HEK293T (cell line): ENCODE data around the gene CPED1.

Experiments used
- ARNT ChIP-seq: fragments of 450-650 bp; IDR thresholded peaks from 2 replicates; pipeline ENCODE4 v1.6.1; 2017; ENCODE audit warnings: mild to moderate bottlenecking
- BHLHE40 ChIP-seq: fragments of 450-650 bp; IDR thresholded peaks from 2 replicates; pipeline ENCODE4 v1.6.1; 2016; ENCODE audit warnings: mild to moderate bottlenecking, moderate library complexity, borderline replicate concordance
- ELF4 ChIP-seq: fragments of 450-650 bp; IDR thresholded peaks from 2 replicates; pipeline ENCODE4 v1.6.1; 2017; ENCODE audit warnings: antibody characterized with exemption
- FOXM1 ChIP-seq: fragments of 450-650 bp; IDR thresholded peaks from 2 replicates; pipeline ENCODE4 v1.6.1; 2017; ENCODE audit warnings: mild to moderate bottlenecking, borderline replicate concordance
- LEF1 ChIP-seq: fragments of 450-650 bp; IDR thresholded peaks from 2 replicates; pipeline ENCODE4 v1.6.1; 2017; ENCODE audit warnings: mild to moderate bottlenecking, borderline replicate concordance
- NFRKB ChIP-seq: fragments of 450-650 bp; IDR thresholded peaks from 2 replicates; pipeline ENCODE4 v1.6.1; 2016; ENCODE audit warnings: mild to moderate bottlenecking, moderate library complexity
- SP1 ChIP-seq: fragments of 450-650 bp; IDR thresholded peaks from 2 replicates; pipeline ENCODE4 v1.6.1; 2017
- SUZ12 ChIP-seq: fragments of 450-650 bp; IDR thresholded peaks from 2 replicates; pipeline ENCODE4 v1.6.1; 2016; ENCODE audit warnings: mild to moderate bottlenecking
- TARDBP ChIP-seq: fragments of 450-650 bp; IDR thresholded peaks from 2 replicates; pipeline ENCODE4 v1.6.1; 2016
- ZNF384 ChIP-seq: fragments of 450-650 bp; IDR thresholded peaks from 2 replicates; pipeline ENCODE4 v1.6.1; 2016
- TF ChIP-seq, protein P1 (sequence below): fragments of 450-650 bp; IDR thresholded peaks from 2 replicates; pipeline ENCODE4 v1.6.1; 2016

DNA sequence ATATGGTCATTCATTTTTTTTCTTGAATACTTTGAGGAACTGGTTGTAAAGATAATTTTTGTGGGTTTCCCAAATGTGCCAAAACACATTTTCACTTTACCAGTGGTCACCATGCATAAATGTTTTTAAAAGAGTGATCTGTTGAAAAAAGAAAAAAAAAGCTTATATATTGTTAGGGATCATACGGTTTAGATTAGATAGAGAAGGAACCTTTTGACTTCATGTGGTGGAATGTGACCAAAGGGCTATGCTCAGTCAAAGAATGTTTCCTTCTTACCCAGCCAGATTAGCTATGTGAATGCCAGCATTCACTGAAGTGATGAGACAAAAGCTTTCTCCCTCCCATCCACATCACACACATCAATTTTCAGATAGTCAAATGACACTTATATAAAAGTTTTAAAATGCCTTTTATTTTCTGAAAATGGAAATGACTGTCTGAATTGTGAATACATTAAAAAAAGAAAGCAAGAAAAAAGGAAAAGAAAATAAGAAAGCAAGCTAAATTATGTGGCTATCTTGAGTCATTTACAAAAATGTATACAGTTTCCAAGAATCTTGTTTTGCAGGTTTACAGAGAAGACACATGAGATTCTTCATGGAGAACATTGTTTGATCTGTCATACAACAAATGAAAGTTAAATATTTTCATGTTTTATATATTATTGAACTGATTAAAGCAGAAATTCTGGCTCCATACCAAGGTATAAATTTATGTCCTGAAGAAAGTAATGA is 8.6 kb upstream of the CPED1 start:
- TF ChIP-seq FOXM1: no peak
- no peak for TF ChIP-seq ARNT
- no peak for TF ChIP-seq SP1
- TF ChIP-seq BHLHE40: no peak
- TF ChIP-seq LEF1: no peak
- TF ChIP-seq TARDBP: no peak
- no peak for TF ChIP-seq SUZ12
- TF ChIP-seq ELF4: no peak
- TF ChIP-seq NFRKB: no peak
- no peak for TF ChIP-seq ZNF384
- TF ChIP-seq, protein P1, sequence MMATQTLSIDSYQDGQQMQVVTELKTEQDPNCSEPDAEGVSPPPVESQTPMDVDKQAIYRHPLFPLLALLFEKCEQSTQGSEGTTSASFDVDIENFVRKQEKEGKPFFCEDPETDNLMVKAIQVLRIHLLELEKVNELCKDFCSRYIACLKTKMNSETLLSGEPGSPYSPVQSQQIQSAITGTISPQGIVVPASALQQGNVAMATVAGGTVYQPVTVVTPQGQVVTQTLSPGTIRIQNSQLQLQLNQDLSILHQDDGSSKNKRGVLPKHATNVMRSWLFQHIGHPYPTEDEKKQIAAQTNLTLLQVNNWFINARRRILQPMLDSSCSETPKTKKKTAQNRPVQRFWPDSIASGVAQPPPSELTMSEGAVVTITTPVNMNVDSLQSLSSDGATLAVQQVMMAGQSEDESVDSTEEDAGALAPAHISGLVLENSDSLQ: no peak
